ENCODE measurements around the gene NFAM1. TPM values are rescaled to one million over a fixed set of nuclear protein-coding genes. Genes with fewer than 3 reads are reported as not detected.

The NFAM1 gene
- total RNA-seq, 1 experiment from 2014 or later = 3.8 TPM

DNA sequence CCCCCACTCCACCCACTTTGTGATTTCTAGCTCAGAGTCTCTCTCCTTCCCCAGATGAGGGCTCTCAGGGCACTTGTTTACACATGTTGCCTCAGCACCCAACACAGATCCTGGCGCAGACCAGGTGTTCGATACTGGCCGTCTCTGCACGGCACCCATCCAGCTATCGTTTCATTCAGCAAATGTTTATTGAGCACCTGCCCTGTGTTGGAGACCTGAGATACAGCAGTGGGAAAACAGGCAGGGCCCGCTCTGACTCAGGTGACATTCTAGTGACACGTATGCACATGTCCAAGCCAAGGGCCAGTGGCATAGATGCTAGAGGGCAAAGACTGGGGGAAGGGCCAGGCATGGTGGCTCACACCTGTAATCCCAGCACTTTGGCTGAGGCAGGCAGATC, 71.9 kb downstream of the NFAM1 start:
- POLR2A ChIA-PET (ENCODE audit: low non-redundant PET) = no interaction called here

DNA sequence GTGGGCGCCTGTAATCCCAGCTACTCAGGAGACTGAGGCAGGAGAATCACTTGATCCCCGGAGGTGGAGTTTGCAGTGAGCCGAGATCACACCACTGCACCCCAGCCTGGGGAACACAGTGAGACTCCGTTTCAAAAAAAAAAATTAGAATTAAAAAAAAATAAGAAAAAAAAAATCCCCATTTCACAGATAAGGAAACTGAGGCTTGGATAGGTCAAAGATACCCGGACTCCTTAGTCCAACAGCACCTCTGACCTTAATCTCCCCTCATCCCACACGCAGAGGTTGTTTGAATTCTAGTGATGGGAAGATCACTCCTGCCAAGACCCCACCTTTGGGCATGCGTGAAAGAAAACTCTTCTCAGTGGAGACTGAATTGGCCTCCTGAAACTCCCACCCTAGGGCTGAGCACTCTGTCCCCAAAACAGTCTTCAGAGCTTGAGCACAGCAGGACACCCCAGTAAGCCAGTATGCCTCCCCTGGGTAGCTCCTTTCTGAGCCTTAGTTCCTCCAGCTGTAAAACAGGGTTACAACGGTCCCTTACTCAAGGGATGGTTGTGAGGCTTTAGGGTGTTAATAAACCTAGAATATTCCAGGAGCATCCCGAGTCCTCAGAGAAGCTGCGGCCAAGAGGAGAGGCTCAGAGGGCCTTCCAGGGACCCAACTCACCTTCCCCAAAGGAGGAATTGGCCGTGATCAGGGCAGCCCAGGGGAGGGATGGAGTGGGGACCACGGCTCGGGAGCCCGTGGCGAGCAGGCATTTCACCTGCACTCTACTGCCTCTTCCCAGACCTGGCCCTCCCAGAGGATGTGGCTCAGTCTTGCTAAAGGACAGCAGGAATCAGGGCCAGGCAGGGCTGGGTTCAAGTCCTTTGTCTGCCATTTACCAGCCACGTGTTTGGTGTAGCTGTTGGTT, 73.3 kb downstream of the NFAM1 start:
- no peak for TF ChIP-seq EZH2 (IDR thresholded peaks at IDR 0.05; ENCODE audit: borderline replicate concordance, low read depth, low read length, poor library complexity, severe bottlenecking)
- TF ChIP-seq, protein P1, sequence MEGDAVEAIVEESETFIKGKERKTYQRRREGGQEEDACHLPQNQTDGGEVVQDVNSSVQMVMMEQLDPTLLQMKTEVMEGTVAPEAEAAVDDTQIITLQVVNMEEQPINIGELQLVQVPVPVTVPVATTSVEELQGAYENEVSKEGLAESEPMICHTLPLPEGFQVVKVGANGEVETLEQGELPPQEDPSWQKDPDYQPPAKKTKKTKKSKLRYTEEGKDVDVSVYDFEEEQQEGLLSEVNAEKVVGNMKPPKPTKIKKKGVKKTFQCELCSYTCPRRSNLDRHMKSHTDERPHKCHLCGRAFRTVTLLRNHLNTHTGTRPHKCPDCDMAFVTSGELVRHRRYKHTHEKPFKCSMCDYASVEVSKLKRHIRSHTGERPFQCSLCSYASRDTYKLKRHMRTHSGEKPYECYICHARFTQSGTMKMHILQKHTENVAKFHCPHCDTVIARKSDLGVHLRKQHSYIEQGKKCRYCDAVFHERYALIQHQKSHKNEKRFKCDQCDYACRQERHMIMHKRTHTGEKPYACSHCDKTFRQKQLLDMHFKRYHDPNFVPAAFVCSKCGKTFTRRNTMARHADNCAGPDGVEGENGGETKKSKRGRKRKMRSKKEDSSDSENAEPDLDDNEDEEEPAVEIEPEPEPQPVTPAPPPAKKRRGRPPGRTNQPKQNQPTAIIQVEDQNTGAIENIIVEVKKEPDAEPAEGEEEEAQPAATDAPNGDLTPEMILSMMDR (conservative IDR thresholded peaks at IDR 0.05; ENCODE audit: low read depth, low read length) = no peak
- DNase-seq (ENCODE audit: low spot score) = no peak
- POLR2A ChIA-PET (ENCODE audit: low non-redundant PET) = interaction anchor here (0.6 to 0.7 kb wide), 2 partner anchors 56 to 551 kb away, joined by 3 read pairs; no protein-coding TSS in a partner anchor
- Histone ChIP-seq H3K4me3 (ENCODE audit: low read depth, low read length, poor library complexity, severe bottlenecking) (no peak overlapping the region), H3K4me1 (ENCODE audit: insufficient read depth, low read length, poor library complexity, severe bottlenecking) (peaks cover 8% of the 10 kb centered on the region), H3K36me3 (ENCODE audit: insufficient read depth, low read length, poor library complexity, severe bottlenecking) (no peaks in the 10 kb centered on the region), H3K9me3 (ENCODE audit: low read depth, low read length, poor library complexity, severe bottlenecking) (no peaks in the 10 kb centered on the region), H3K27ac (ENCODE audit: low read depth, low read length, poor library complexity, severe bottlenecking) (no peak overlapping the region), H3K27me3 (replicated peaks; ENCODE audit: insufficient read depth, low read depth, low read length, poor library complexity) (no peaks in the 10 kb centered on the region)
- intact Hi-C loops (cut with micrococcal nuclease; ENCODE audit: unreplicated experiment) = no loop called here
- CTCF ChIA-PET = no interaction called here
- BruUV-seq (replicated peaks) = no TSS peak

More for the DNA sequence above, 71.9 kb downstream of the NFAM1 start:
- Histone ChIP-seq H3K27ac (ENCODE audit: low read depth, low read length, poor library complexity, severe bottlenecking) (no peak overlapping the region), H3K36me3 (ENCODE audit: insufficient read depth, low read length, poor library complexity, severe bottlenecking) (no peaks in the 10 kb centered on the region), H3K27me3 (replicated peaks; ENCODE audit: insufficient read depth, low read depth, low read length, poor library complexity) (no peaks in the 10 kb centered on the region), H3K4me3 (ENCODE audit: low read depth, low read length, poor library complexity, severe bottlenecking) (no peak overlapping the region), H3K4me1 (ENCODE audit: insufficient read depth, low read length, poor library complexity, severe bottlenecking) (peaks cover 16% of the 10 kb centered on the region), H3K9me3 (ENCODE audit: low read depth, low read length, poor library complexity, severe bottlenecking) (no peaks in the 10 kb centered on the region)
- TF ChIP-seq, protein P1 (conservative IDR thresholded peaks at IDR 0.05; ENCODE audit: low read depth, low read length) = no peak
- TF ChIP-seq EZH2 (IDR thresholded peaks at IDR 0.05; ENCODE audit: borderline replicate concordance, low read depth, low read length, poor library complexity, severe bottlenecking) = no peak
- intact Hi-C loops (cut with micrococcal nuclease; ENCODE audit: unreplicated experiment) = no loop called here
- DNase-seq (ENCODE audit: low spot score) = no peak
- CTCF ChIA-PET = no interaction called here
- BruUV-seq (replicated peaks) = no TSS peak

DNA sequence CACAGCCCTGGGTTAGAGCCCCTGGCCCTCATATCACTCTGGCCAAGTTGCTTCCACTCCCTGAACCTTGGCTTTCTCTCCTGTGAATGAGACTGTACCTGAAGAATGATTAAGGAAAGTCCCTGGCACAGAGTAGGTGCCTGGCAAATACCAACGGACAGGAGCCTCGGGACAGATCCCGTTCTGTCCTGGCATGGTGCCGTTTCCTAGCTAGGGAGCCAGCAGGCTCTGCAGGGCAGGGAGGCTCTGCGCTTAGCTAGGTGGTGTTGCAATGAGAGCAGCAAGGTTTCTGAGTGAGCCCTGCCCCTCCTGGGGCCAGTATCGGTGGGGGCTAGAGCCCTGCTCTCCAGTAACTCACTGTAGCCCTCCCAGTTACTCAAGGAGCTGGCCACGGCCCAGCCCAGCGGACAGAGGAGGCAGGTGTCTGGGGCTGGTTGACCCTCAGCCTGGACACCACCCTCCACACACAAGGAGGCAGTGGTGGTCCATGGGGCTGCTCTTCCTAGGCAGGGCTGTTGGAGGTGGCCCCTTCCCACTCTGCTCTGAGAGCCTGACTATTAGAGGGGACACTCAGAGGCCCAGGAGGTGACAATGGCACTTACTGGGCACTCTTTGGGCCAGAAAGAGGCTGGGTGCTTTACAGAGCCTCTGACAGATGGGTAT, 74.4 kb downstream of the NFAM1 start:
- DNase-seq (ENCODE audit: low spot score) = no peak
- TF ChIP-seq EZH2 (IDR thresholded peaks at IDR 0.05; ENCODE audit: borderline replicate concordance, low read depth, low read length, poor library complexity, severe bottlenecking) = no peak
- TF ChIP-seq, protein P1 (conservative IDR thresholded peaks at IDR 0.05; ENCODE audit: low read depth, low read length) = no peak
- H3K4me3 ChIP-seq (ENCODE audit: low read depth, low read length, poor library complexity, severe bottlenecking) = no peak overlapping the region
- ChIA-PET CTCF (no interaction called here), POLR2A (ENCODE audit: low non-redundant PET) (no interaction called here)
- H3K27me3 ChIP-seq (replicated peaks; ENCODE audit: insufficient read depth, low read depth, low read length, poor library complexity) = no peaks in the 10 kb centered on the region
- H3K9me3 ChIP-seq (ENCODE audit: low read depth, low read length, poor library complexity, severe bottlenecking) = no peaks in the 10 kb centered on the region
- H3K36me3 ChIP-seq (ENCODE audit: insufficient read depth, low read length, poor library complexity, severe bottlenecking) = no peaks in the 10 kb centered on the region
- H3K27ac ChIP-seq (ENCODE audit: low read depth, low read length, poor library complexity, severe bottlenecking) = no peak overlapping the region
- BruUV-seq (replicated peaks) = no TSS peak
- peaks cover 12% of the 10 kb centered on the region for H3K4me1 ChIP-seq (ENCODE audit: insufficient read depth, low read length, poor library complexity, severe bottlenecking)
- intact Hi-C loops (cut with micrococcal nuclease; ENCODE audit: unreplicated experiment) = no loop called here

Measured in A673 (cell line).